NCI-H2196 treated with DMSO at 0.1 percent for 48 hours (cell line): Measurements from ENCODE around the gene ARNT2.

Experiments
- DNase-seq: peaks from one replicate; lab custom pipeline; 2025; ENCODE audit not compliant: unreplicated experiment; lab: John Stamatoyannopoulos, UW

The ARNT2 gene

GRCh38 chr15:80441041-80441440 is 36.9 kb downstream of the ARNT2 start:
- no peak for DNase-seq

GRCh38 chr15:80441714-80442113 is 37.5 kb downstream of the ARNT2 start:
- no peak for DNase-seq

GRCh38 chr15:80442728-80443403 is 38.7 kb downstream of the ARNT2 start:
- DNase-seq = no peak

GRCh38 chr15:80444680-80445251 is 40.6 kb downstream of the ARNT2 start:
- DNase-seq = no peak

GRCh38 chr15:80445300-80446041 is 41.3 kb downstream of the ARNT2 start:
- no peak for DNase-seq

- DNase-seq = no peak
Measured at GRCh38 chr15:80447077-80447476, 42.9 kb downstream of the ARNT2 start.

- no peak for DNase-seq
Measured at GRCh38 chr15:80449825-80450224, 45.6 kb downstream of the ARNT2 start.

- DNase-seq = no peak
Measured at GRCh38 chr15:80450811-80451321, 46.7 kb downstream of the ARNT2 start.

- no peak for DNase-seq
Measured at GRCh38 chr15:80452166-80452565, 48.0 kb downstream of the ARNT2 start.

- no peak for DNase-seq
Measured at GRCh38 chr15:80455051-80455648, 51.0 kb downstream of the ARNT2 start.

GRCh38 chr15:80455668-80456442 is 51.7 kb downstream of the ARNT2 start:
- peak; percentile 25 for DNase-seq

GRCh38 chr15:80456517-80457492 is 52.6 kb downstream of the ARNT2 start:
- no peak for DNase-seq

GRCh38 chr15:80457896-80458295 is 53.7 kb downstream of the ARNT2 start:
- no peak for DNase-seq

- no peak for DNase-seq
Measured at GRCh38 chr15:80458580-80458979, 54.4 kb downstream of the ARNT2 start.

- no peak for DNase-seq
Measured at GRCh38 chr15:80459380-80459779, 55.2 kb downstream of the ARNT2 start.

GRCh38 chr15:80459818-80460217 is 55.6 kb downstream of the ARNT2 start:
- DNase-seq = no peak

- no peak for DNase-seq
Measured at GRCh38 chr15:80461356-80462095, 57.3 kb downstream of the ARNT2 start.

GRCh38 chr15:80462111-80462510 is 57.9 kb downstream of the ARNT2 start:
- DNase-seq = no peak
